HCT116 (cell line): ENCODE data around the gene KRTAP4-1. TPM values are rescaled to one million over a fixed set of nuclear protein-coding genes. Genes with fewer than 3 reads are reported as not detected.

Experiments
- total RNA-seq: library from RNA; stranded (reverse); gene quantifications from one replicate; pipeline ENCODE4 v1.2.1, GENCODE V29; 2021; ENCODE audit not compliant: unreplicated experiment

The KRTAP4-1 gene
- total RNA-seq, 1 experiment from 2014 or later = not detected

Other genes with a start within 250 kb of the KRTAP4-1 start
- gene KRT23, start 247.3 kb downstream of the KRTAP4-1 start, total RNA-seq = 19.0 TPM
- gene KRT39, start 218.0 kb downstream of the KRTAP4-1 start, total RNA-seq = not detected
- not detected for gene KRT40, start 200.6 kb downstream of the KRTAP4-1 start, total RNA-seq
- gene KRTAP3-3, start 190.7 kb downstream of the KRTAP4-1 start, total RNA-seq = not detected
- not detected for gene KRTAP3-2, start 185.0 kb downstream of the KRTAP4-1 start, total RNA-seq
- not detected for gene KRTAP3-1, start 175.8 kb downstream of the KRTAP4-1 start, total RNA-seq
- gene KRTAP1-5, start 157.7 kb downstream of the KRTAP4-1 start, total RNA-seq = not detected
- gene KRTAP1-4, start 154.7 kb downstream of the KRTAP4-1 start, total RNA-seq = not detected
- not detected for gene KRTAP1-3, start 150.0 kb downstream of the KRTAP4-1 start, total RNA-seq
- not detected for gene KRTAP1-1, start 143.5 kb downstream of the KRTAP4-1 start, total RNA-seq
- not detected for gene KRTAP2-1, start 137.6 kb downstream of the KRTAP4-1 start, total RNA-seq
- gene KRTAP2-2, start 129.7 kb downstream of the KRTAP4-1 start, total RNA-seq = 1.2 TPM
- gene KRTAP2-3, start 124.8 kb downstream of the KRTAP4-1 start, total RNA-seq = 6.3 TPM
- gene KRTAP2-4, start 119.0 kb downstream of the KRTAP4-1 start, total RNA-seq = 0.76 TPM
- not detected for gene KRTAP4-7, start 100.8 kb downstream of the KRTAP4-1 start, total RNA-seq
- not detected for gene KRTAP4-8, start 86.8 kb downstream of the KRTAP4-1 start, total RNA-seq
- not detected for gene KRTAP4-16, start 82.7 kb downstream of the KRTAP4-1 start, total RNA-seq
- gene KRTAP4-9, start 79.5 kb downstream of the KRTAP4-1 start, total RNA-seq = not detected
- not detected for gene KRTAP4-11, start 66.5 kb downstream of the KRTAP4-1 start, total RNA-seq
- not detected for gene KRTAP4-12, start 60.7 kb downstream of the KRTAP4-1 start, total RNA-seq
- not detected for gene KRTAP4-6, start 44.4 kb downstream of the KRTAP4-1 start, total RNA-seq
- not detected for gene KRTAP4-5, start 35.1 kb downstream of the KRTAP4-1 start, total RNA-seq
- not detected for gene KRTAP4-4, start 24.2 kb downstream of the KRTAP4-1 start, total RNA-seq
- gene KRTAP4-3, start 16.7 kb downstream of the KRTAP4-1 start, total RNA-seq = not detected
- gene KRTAP4-2, start 6.7 kb downstream of the KRTAP4-1 start, total RNA-seq = not detected
- gene KRTAP9-1, start 5.0 kb upstream of the KRTAP4-1 start, total RNA-seq = not detected
- not detected for gene KRTAP9-2, start 41.7 kb upstream of the KRTAP4-1 start, total RNA-seq
- not detected for gene KRTAP9-3, start 47.5 kb upstream of the KRTAP4-1 start, total RNA-seq
- not detected for gene KRTAP9-8, start 53.1 kb upstream of the KRTAP4-1 start, total RNA-seq
- gene KRTAP9-4, start 64.8 kb upstream of the KRTAP4-1 start, total RNA-seq = not detected
- not detected for gene KRTAP9-9, start 70.5 kb upstream of the KRTAP4-1 start, total RNA-seq
- not detected for gene KRTAP9-6, start 80.5 kb upstream of the KRTAP4-1 start, total RNA-seq
- not detected for gene KRTAP9-7, start 90.8 kb upstream of the KRTAP4-1 start, total RNA-seq
- 0.22 TPM for gene KRTAP29-1, start 117.9 kb upstream of the KRTAP4-1 start, total RNA-seq
- not detected for gene KRTAP16-1, start 124.4 kb upstream of the KRTAP4-1 start, total RNA-seq
- gene KRTAP17-1, start 130.8 kb upstream of the KRTAP4-1 start, total RNA-seq = not detected
- gene KRT33A, start 165.9 kb upstream of the KRTAP4-1 start, total RNA-seq = not detected
- not detected for gene KRT33B, start 184.9 kb upstream of the KRTAP4-1 start, total RNA-seq
- gene KRT34, start 197.4 kb upstream of the KRTAP4-1 start, total RNA-seq = not detected
- not detected for gene KRT31, start 212.7 kb upstream of the KRTAP4-1 start, total RNA-seq
- not detected for gene KRT37, start 239.7 kb upstream of the KRTAP4-1 start, total RNA-seq